Measurements from ENCODE around the gene TECR.
A peak's percentile ranks its signal among the peaks of the same experiment; 100 is the strongest.
"Not testable (repeated sequence)": the region's sequence is repeated elsewhere in the genome, so short reads cannot be mapped to it uniquely, and the experiment has no call there.

TECR gene, protein sequence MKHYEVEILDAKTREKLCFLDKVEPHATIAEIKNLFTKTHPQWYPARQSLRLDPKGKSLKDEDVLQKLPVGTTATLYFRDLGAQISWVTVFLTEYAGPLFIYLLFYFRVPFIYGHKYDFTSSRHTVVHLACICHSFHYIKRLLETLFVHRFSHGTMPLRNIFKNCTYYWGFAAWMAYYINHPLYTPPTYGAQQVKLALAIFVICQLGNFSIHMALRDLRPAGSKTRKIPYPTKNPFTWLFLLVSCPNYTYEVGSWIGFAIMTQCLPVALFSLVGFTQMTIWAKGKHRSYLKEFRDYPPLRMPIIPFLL

GRCh38 chr19:14529254-14530004, at the start of gene TECR:
TSS of gene TECR (plus strand) at chr19:14529594. CDS start at chr19:14529697, 103 bp downstream.
- peak; percentile 100 for DNase-seq (ENCODE audit: low read depth)

GRCh38 chr19:14479975-14480699, 49.3 kb upstream of the TECR start:
- DNase-seq (ENCODE audit: low read depth) = no peak

DNA sequence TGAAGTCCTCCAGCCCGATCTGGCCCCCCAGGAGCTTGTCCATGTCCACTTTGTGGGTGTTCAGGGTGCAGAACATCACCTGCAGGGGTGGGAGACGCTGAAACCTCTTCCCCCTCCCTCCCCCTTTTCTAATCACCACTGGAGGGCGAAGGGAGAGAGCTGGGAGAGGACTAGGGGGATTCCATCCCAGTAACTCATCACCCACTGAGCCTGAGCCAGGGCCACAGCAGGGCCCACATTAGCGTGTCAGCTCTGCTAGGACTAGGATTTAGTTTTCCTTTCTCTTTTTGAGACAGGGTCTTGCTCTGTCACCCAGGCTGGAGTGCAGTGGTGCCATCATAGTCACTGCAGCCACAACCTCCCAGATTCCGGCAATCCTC, 48.7 kb upstream of the TECR start:
- DNase-seq (ENCODE audit: low read depth) = no peak

DNA sequence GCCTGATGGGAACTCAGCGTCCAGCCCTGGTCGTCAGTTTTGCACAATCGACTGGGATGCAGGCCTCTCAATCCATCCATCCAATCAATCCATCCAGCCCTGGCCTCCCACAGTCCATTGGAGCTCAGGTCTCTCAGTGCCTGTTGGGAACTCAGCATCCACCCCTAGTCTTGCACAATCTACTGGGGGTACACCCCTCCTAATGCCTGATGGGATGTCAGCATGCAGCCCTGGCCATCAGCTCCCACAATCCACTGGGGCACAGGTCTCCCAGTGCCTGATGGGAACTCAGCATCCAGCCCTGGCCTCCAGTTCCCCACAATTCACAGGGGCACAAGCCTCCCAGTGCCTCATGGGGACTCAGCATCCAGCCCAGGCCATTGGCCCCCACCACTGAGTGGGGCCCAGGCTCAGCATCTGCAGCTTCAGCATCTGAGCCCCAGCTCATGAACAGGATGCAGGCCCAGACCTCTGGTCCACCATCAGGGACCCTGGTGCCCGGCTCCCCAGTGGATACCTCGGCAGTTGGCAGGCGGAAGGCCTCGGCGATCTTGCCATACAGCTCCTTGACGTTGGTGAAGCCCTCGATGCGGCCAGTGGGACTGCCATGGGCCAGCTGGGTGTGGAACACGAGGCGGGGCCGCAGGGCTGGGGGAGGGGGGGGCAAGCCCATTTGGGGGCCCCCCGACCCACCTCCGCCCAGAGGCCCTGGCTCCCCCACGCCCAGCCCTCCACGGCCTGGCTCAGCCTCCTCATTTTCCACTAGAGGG, 47.0 kb upstream of the TECR start:
- DNase-seq (ENCODE audit: low read depth) = no peak

GRCh38 chr19:14487370-14488125, 41.8 kb upstream of the TECR start:
- no peak for DNase-seq (ENCODE audit: low read depth)

DNA sequence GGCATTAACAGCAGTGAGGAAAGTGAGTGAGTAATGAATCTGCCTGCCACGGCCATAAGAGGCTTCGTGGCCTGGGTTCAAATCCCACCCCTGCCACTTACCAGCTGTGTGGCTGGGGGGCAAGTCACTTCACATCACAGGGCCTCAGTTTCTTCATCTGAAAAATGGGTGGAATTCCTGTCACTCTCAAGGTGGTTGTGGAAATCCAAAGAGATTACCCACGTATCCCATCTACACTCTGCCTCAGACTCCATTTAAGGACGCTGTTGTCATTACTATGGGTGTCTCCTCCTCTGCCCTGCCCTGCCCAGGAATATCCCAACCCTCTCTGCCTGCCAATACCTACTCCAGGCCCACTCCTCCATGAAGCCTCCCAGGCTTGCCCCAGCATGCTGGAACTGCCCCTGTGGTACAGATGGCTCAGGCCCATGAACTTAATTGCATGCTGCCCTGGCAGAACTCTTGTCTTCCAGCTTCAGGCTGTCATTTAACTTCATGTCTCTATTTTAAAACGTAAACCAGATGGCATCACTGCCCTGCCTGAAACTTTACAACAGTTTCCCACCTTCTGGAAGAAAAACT, 36.5 kb upstream of the TECR start:
- DNase-seq (ENCODE audit: low read depth) = no peak

DNA sequence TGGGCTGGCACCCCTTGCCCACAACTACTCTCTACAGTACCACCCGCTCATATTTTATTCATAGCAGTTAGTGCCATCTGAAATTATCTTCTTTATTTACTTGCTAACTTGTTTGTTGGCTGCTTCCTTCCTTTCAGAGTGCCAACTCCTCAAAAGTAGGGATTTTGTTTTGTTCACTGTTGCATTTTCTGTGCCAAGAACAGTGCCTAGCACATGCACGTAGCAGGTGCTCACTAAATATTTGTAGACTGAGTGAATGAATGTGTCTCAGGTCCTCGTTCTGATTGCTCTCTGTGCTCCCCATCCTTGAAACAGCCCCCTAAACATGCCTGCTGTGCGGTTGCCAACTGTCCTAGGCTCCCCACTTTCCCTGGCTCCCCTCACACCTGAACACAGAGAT, 35.0 kb upstream of the TECR start:
- DNase-seq (ENCODE audit: low read depth) = no peak

- no peak for DNase-seq (ENCODE audit: low read depth)
Observed at GRCh38 chr19:14494910-14495671, 34.3 kb upstream of the TECR start.

DNA sequence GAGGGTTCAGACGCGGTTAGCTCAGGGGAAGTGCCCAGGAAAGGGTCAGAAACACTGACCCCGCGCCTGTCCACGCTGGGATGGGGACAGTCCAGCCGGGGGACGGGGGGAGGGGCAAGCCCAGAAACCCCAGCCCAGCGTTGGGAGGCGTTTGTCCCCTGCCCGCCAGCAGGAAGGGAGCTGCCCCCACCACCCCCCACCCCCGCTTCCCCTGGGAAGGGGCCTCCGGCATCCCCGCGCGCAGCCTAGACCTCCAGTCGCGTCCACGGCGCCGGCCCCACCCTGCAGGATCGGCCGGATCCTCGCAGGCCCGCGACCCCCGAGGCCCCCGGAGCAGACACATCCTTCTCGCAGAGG, 33.7 kb upstream of the TECR start:
- DNase-seq (ENCODE audit: low read depth) = no peak

DNA sequence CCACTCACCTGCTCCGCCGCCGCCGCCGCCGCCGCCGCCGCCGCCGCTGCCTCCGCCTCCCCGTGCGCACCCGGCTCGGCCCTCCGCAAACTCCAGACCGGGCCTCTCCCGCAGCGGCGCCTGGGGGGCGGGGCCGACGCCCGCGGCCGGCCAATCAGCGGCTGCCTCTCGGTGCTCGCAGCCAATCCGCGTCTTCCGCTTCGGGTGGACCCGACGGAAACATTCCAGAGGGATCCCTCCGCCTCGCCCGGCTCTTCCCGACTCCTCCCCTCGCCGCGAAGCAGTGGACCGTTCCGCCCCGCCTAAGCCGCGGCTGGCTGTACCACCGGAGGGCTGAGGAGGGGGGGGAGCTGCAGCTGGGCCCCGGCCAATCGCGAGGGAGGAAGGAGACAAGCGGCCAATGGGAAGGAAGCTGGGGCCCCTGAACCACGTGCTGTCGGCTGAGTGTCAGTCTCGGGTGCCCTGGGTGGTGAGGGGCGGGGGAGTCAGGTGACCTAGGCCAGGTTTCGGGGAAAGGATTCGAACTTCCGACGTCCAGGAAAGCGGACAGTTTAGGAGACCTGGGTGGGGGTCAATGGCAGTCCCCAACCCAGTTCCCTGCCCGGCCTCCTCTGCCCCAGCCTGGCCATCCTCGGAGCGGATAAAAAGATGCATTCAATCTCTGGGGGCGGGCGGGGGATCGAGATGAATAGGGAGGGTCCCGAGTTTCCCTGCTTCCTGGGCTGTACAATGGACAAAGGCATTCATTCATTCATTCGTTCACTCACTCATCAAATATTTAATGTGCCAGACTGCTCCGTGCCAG, 33.2 kb upstream of the TECR start, which contains the start of gene GIPC1:
TSS of gene GIPC1 (minus strand) at position 99 of the 805 bp plus-strand sequence. CDS start 13,151 bp downstream, outside the sequence.
- DNase-seq (ENCODE audit: low read depth) = peak; percentile 99

DNA sequence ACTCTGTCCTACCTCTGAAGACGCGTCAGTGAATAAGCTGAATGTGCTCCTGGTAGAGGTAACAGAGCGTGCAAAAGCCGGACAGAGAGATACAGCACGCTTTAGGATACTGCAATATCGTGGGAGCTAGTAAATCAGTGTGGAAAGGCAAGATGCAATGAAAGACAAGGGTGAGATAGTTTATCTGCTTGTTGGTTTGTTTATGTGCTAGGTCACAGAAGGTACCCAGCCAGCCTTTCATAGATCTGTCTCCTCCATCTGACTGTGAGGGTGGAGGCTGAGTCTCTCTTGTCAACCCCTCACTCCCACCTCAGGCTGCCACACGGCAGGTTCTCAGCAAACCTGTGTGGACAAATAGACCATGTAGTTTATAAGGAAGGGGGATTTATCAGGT, 32.6 kb upstream of the TECR start:
- DNase-seq (ENCODE audit: low read depth) = peak; percentile 28

DNA sequence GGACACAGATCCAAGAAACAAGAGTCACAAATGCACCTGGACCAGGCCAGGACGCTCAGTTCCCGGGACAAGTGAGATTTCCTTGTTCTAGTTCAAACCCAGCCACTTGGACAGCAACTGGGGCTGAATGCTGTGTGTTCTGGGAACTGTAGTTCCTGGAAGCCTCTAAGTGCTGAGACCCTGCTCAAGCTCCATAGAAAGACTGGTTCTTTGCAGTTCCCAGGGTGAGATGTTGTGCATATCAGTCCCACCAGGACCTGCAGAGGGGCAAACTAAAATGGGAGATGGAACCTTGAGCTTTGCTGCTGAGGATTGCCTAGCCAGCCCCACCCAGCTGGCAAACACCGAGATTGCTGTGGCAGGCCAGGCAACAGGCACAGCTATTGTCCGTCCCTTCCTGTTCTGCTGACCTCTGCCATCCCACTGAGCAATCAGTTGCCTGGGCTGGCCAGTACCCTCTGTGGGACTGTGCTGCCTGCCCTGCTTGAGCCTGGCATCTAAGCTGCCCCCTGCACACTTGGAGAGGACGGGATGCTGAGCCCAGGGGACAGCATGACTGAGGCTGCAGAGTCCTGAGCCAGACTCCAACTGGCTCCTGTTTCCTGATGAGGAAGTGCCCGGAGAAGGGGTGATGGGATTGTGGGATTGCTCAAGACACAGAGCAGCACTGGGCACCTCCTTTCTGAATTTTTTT, 32.0 kb upstream of the TECR start:
- peak; percentile 58 for DNase-seq (ENCODE audit: low read depth)

GRCh38 chr19:14502334-14503092, 26.9 kb upstream of the TECR start:
- peak; percentile 58 for DNase-seq (ENCODE audit: low read depth)

- DNase-seq (ENCODE audit: low read depth) = no peak
Observed at GRCh38 chr19:14503285-14503684, 26.1 kb upstream of the TECR start.

- DNase-seq (ENCODE audit: low read depth) = not testable (repeated sequence)
Observed at GRCh38 chr19:14504575-14504974, 24.8 kb upstream of the TECR start.

GRCh38 chr19:14505488-14506239, 23.7 kb upstream of the TECR start:
- peak; percentile 72 for DNase-seq (ENCODE audit: low read depth)
